Activated CD8-positive, alpha-beta T cell treated with anti-CD3 and anti-CD28 coated beads for 36 hours (primary cell): Measurements from ENCODE around the gene PLA2R1. TPM values are rescaled to one million over a fixed set of nuclear protein-coding genes. Genes with fewer than 3 reads are reported as not detected.

Experiments
- ATAC-seq: fragments of 200-7000 bp; cut with Tn5 transposase; one replicate; pipeline ENCODE4 v1.10.0; 2021; ENCODE audit warnings: mild to moderate bottlenecking, moderate library complexity
- CTCF ChIA-PET: fragments of 350-600 bp; sonication (Branson Sonifier 250); formaldehyde crosslinking; loops from one replicate; lab custom pipeline; 2021; ENCODE audit warnings: antibody characterized with exemption; lab: Charles Lee
- POLR2A ChIA-PET: fragments of 350-600 bp; sonication (Branson Sonifier 250); formaldehyde crosslinking; loops from one replicate; lab custom pipeline; 2021; ENCODE audit warnings: antibody characterized with exemption; lab: Charles Lee
- DNase-seq: peaks from one replicate; pipeline ENCODE4 v3.0.0-alpha.2; 2020
- H3K27ac Mint-ChIP-seq: one replicate; pipeline ENCODE4 v1.8.0; 2021; ENCODE audit warnings: mild to moderate bottlenecking, mixed read lengths
- H3K27me3 Mint-ChIP-seq: one replicate; pipeline ENCODE4 v1.8.0; 2021; ENCODE audit warnings: mixed read lengths
- H3K36me3 Mint-ChIP-seq: one replicate; pipeline ENCODE4 v1.8.0; 2021; ENCODE audit warnings: low read depth, mixed read lengths
- H3K4me1 Mint-ChIP-seq: one replicate; pipeline ENCODE4 v1.8.0; 2021; ENCODE audit warnings: low read depth, mixed read lengths
- H3K4me3 Mint-ChIP-seq: one replicate; pipeline ENCODE4 v1.8.0; 2021; ENCODE audit warnings: mild to moderate bottlenecking, moderate library complexity, mixed read lengths
- H3K9me3 Mint-ChIP-seq: one replicate; pipeline ENCODE4 v1.8.0; 2021; ENCODE audit warnings: mixed read lengths
- intact Hi-C: fragments of 100-400 bp; cut with micrococcal nuclease; formaldehyde crosslinking; loops from one replicate; pipeline ENCODE4 v1.10.0; 2022
- total RNA-seq, 2 experiments: library from RNA; stranded (reverse); gene quantifications; one replicate each; pipeline ENCODE4 v1.2.3, GENCODE V29; 2021
- TF ChIP-seq, protein P1 (sequence below): fragments of 200-600 bp; IDR thresholded peaks from one replicate; pipeline ENCODE4 v1.8.0; 2022; ENCODE audit warnings: antibody characterized with exemption, mild to moderate bottlenecking

The PLA2R1 gene
- total RNA-seq, 2 experiments from 2014 or later: not detected

DNA sequence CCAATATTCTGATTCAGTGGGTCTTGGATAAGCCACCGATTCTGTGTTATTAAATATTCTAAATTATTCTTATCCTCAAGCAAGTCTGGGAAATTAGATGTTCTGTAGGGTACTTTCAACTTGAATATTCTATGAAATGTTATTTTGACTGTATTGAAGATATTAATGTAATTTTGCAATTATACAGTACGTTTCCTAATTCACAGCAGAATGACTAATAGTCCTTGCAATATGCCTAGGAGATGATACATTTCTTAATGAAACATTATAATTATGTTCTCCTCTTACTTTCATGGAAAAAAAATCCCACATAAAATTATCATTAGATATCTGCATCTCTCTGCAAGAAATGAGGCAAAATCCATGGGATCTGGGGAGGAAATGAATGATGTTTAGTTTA, 46.2 kb upstream of the PLA2R1 start:
- CTCF ChIA-PET: interaction anchor here (1.3 to 3.5 kb wide), 8 partner anchors 12 to 1162 kb away, joined by 3 to 33 read pairs (median 10); no protein-coding TSS in a partner anchor
- ATAC-seq (no peak), DNase-seq (no peak)
- Mint-ChIP-seq H3K27ac (no peak overlapping the region), H3K27me3 (peaks cover 8% of the 10 kb centered on the region), H3K4me1 (no peaks in the 10 kb centered on the region), H3K36me3 (no peaks in the 10 kb centered on the region), H3K9me3 (no peaks in the 10 kb centered on the region), H3K4me3 (no peak overlapping the region)
- POLR2A ChIA-PET: no interaction called here
- intact Hi-C loops: no loop called here
- TF ChIP-seq, protein P1, sequence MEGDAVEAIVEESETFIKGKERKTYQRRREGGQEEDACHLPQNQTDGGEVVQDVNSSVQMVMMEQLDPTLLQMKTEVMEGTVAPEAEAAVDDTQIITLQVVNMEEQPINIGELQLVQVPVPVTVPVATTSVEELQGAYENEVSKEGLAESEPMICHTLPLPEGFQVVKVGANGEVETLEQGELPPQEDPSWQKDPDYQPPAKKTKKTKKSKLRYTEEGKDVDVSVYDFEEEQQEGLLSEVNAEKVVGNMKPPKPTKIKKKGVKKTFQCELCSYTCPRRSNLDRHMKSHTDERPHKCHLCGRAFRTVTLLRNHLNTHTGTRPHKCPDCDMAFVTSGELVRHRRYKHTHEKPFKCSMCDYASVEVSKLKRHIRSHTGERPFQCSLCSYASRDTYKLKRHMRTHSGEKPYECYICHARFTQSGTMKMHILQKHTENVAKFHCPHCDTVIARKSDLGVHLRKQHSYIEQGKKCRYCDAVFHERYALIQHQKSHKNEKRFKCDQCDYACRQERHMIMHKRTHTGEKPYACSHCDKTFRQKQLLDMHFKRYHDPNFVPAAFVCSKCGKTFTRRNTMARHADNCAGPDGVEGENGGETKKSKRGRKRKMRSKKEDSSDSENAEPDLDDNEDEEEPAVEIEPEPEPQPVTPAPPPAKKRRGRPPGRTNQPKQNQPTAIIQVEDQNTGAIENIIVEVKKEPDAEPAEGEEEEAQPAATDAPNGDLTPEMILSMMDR: no peak

DNA sequence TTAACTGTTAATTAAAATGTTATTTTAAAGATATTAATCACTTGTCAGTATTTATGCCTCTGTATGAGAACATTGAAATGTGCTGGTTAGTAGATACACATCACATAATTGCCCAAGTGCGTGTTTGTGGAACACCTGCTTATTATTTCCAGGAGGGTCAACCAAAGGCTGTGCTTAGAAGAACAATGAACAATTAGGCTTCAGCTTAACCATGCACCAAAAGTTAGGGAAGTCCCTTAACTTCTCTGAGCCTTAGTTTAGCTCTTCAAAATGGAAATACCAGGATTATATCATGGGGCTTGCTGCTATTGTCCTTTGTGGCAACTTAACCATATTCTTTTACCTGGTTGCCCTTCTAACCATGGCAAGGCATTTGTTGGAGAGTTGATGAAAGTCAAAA, 43.0 kb upstream of the PLA2R1 start:
- intact Hi-C loops: no loop called here
- H3K4me1 Mint-ChIP-seq: no peaks in the 10 kb centered on the region
- DNase-seq: no peak

GRCh38 chr2:160104115-160104514, 41.7 kb upstream of the PLA2R1 start:
- no peaks in the 10 kb centered on the region for H3K9me3 Mint-ChIP-seq
- POLR2A ChIA-PET: no interaction called here
- TF ChIP-seq, protein P1: no peak

More for the DNA sequence above, 43.0 kb upstream of the PLA2R1 start:
- Mint-ChIP-seq H3K9me3 (no peaks in the 10 kb centered on the region), H3K4me3 (no peak overlapping the region), H3K27ac (no peak overlapping the region), H3K27me3 (peaks cover 12% of the 10 kb centered on the region), H3K36me3 (no peaks in the 10 kb centered on the region)
- ChIA-PET CTCF (interaction anchor here (0.7 to 1.2 kb wide), 2 partner anchors 626 to 958 kb away, joined by 3 to 4 read pairs; no protein-coding TSS in a partner anchor), POLR2A (no interaction called here)
- no peak for ATAC-seq
- TF ChIP-seq, protein P1: no peak

DNA sequence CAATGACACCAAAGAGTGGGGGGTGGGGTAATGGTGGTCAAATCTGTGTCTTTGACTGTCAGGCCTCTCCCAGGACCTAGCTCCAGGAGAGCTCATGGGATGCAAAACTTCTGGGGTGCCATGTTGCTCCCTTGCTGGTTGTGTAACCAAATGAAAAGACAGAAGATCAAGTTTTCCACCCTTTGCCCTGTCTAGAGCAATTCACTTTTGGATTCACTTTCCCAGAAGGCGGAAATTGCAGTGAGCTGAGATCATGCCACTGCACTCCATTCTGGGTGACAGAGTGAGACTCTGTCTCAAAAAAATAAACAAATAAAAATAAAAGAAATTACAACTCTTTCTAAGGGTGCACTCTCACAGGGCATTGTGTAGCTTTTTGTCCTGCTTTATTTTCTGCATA, 34.9 kb upstream of the PLA2R1 start:
- ChIA-PET POLR2A (no interaction called here), CTCF (interaction anchor here (0.9 to 4.5 kb wide), 8 partner anchors 8 to 967 kb away, joined by 3 to 22 read pairs (median 6); no protein-coding TSS in a partner anchor)
- no peak for ATAC-seq
- intact Hi-C loops: no loop called here
- TF ChIP-seq, protein P1: no peak
- H3K4me3 Mint-ChIP-seq: no peak overlapping the region
- H3K9me3 Mint-ChIP-seq: peaks cover 12% of the 10 kb centered on the region
- H3K27me3 Mint-ChIP-seq: peaks cover 9% of the 10 kb centered on the region
- no peak overlapping the region for H3K27ac Mint-ChIP-seq
- no peak for DNase-seq
- peaks cover 4% of the 10 kb centered on the region for H3K4me1 Mint-ChIP-seq
- peaks cover 3% of the 10 kb centered on the region for H3K36me3 Mint-ChIP-seq

More at GRCh38 chr2:160104115-160104514, 41.7 kb upstream of the PLA2R1 start:
- intact Hi-C loops: no loop called here
- Mint-ChIP-seq H3K36me3 (no peaks in the 10 kb centered on the region), H3K4me3 (no peak overlapping the region), H3K4me1 (no peaks in the 10 kb centered on the region), H3K27me3 (peaks cover 9% of the 10 kb centered on the region), H3K27ac (no peak overlapping the region)
- no peak for DNase-seq
- no peak for ATAC-seq
- CTCF ChIA-PET: no interaction called here

DNA sequence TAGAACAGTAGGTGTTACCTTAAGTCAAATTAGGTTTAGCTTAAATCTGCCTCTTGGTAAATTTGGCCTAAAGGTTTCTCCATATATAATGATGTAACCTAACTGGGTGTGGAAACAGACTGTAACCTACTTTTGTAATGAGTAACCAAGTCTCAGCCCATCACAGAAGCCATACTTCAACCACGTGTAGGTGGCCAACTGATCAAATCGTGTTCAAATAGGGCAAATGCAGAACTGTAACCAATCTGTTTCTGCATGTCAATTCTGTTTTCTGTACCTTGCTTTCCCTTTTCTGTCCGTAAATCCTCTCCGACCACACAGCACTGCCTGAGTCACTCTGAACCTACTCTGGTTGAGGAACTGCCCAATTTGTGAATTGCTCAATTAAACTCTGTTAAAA, 34.0 kb upstream of the PLA2R1 start:
- intact Hi-C loops: no loop called here
- ATAC-seq: peak; percentile 78
- peak; percentile 58 for DNase-seq

More for the DNA sequence above, 34.0 kb upstream of the PLA2R1 start:
- Mint-ChIP-seq H3K4me1 (peaks cover 4% of the 10 kb centered on the region), H3K36me3 (peaks cover 3% of the 10 kb centered on the region), H3K27me3 (peaks cover 5% of the 10 kb centered on the region), H3K4me3 (no peak overlapping the region), H3K9me3 (peaks cover 16% of the 10 kb centered on the region), H3K27ac (no peak overlapping the region)
- POLR2A ChIA-PET: interaction anchor here (1.0 kb wide), 1 partner anchor 19 kb away, joined by 3 read pairs; no protein-coding TSS in a partner anchor
- TF ChIP-seq, protein P1: no peak
- CTCF ChIA-PET: interaction anchor here (0.9 to 4.5 kb wide), 6 partner anchors 12 to 968 kb away, joined by 3 to 22 read pairs (median 6); no protein-coding TSS in a partner anchor
